HG02852 (cell line): ENCODE measurements around the gene ESRRG.

ENCODE experiments used
- ATAC-seq: cut with Tn5 transposase; IDR thresholded peaks from one replicate; pipeline ENCODE4 v1.9.1; 2021; ENCODE audit warnings: mild to moderate bottlenecking, moderate library complexity; ENCODE audit not compliant: unreplicated experiment

ESRRG gene

GRCh38 chr1:216523449-216524190 lies 199.6 kb downstream of the ESRRG start:
- peak; percentile 47 for ATAC-seq

DNA sequence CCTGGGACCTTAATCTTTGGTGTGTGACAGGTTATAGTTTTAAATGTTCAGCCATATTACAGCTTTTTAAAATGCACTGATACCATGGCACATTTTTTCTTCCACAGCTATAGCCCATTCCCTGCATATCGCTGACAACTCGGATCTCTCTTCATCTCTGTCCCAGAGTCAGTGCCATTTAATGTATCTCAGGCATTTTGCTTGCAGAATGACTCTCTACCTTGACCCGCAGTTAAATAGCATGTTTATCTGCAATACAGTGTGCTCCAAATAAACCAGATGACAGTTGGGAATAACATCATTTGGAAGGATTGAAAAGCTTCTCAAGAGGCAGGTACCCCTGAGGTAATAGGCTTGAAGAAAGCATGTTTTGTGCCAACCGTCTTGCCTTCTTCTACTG lies 200.2 kb downstream of the ESRRG start:
- ATAC-seq, result no peak

GRCh38 chr1:216521477-216521876 lies 201.8 kb downstream of the ESRRG start:
- no peak for ATAC-seq

GRCh38 chr1:216518844-216519627 lies 204.2 kb downstream of the ESRRG start:
- ATAC-seq, result no peak

- ATAC-seq, result no peak
Observed at GRCh38 chr1:216502528-216503162, 220.6 kb downstream of the ESRRG start.

DNA sequence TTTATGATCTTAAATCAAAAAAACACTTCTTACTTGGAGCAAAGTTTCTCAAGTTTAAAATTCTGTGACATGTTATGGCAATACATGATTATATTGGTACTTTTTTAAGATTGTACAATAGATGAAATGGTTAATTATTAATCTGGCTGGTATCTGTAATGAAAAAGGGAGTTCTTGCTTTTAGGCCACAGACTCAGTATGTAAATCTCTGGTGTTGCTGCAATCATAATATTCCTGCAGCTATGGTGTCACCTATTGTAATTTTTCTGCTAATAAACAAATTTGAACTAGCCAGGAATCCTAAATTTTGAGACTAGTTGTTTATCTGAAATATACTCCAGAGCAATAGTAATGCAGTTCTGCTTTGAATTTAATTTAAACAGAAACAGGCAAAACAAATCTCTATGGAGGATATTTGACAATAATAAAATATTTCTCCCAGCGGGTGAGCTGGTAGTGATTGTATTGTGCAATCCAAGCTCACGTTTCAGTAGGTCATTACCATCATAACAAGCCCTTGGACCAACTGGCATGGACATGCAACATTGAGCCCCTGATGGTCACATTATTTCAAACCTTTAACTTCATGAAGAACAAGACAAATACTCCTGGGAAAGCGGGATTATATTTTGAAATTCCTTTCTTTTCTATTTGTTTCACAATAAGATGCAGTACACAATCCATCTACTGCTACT lies 222.8 kb downstream of the ESRRG start:
- ATAC-seq, result no peak

DNA sequence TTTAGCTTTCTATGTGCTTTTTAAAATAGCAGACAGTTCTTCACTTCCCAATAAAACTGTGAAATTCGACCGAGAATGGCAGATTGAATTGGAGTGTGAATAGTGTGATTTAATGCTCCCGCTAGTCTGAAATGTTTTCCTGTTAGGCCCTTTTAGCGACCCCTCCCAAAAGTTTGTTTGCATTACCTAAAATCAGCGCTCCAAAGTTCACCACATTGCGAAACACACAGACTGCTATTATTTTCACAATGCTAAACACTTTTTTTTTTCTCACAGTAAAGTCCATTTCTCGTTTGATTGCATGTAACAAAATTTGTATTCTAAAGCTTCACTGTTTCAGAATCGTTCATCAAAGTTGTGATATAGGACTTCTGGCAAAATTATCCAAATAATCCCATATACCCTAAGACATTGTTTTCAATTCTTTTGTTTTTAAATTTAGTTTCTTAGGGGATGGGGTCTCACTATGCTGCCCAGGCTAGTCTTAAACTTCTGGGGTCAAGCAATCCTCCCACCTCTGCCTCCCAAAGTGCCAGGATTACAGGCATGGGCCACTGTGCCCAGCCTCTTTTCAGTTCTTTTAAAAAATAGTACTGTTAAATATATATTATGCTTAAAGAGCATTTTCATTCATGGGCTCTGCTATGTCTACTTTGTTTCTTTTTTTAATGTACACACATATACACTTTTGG lies 223.5 kb downstream of the ESRRG start:
- no peak for ATAC-seq

DNA sequence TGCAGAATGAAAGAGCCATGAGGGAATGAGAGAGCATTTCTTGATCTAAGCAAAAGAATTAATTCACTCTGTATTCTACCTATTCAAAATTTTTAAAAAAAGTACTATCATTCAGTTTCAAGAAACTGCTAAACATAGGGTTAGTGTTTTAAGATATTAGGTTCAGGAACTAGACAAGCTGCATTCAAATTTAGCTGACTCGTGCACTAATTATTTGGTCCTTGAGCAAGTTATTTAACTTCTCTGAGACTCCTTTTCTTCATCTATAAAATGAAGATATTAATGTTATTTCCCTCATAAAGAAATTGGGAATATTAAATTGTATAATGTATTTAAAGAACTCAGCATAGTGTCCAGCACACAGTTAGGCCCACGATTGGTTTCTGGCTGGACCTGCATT lies 225.0 kb downstream of the ESRRG start:
- no peak for ATAC-seq

DNA sequence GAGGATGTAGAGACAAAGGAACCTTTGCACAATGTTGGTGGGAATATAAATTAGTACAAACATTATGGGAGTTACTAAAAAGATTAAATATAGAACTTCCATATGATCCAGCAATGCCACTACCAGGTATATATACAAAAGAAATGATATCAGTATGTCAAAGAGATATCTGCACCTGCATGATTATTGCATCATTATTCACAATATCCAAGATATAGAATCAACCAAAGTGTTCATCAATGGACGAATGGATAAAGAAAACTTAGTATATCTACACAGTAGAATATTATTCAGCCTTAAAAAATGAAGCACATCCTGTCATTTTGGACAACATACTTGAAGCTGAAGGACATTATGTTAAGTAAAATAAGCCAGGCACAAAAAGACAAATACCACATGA lies 238.2 kb downstream of the ESRRG start:
- no peak for ATAC-seq

GRCh38 chr1:216483672-216484401 lies 239.4 kb downstream of the ESRRG start:
- no peak for ATAC-seq

- ATAC-seq, result no peak
Observed at GRCh38 chr1:216482620-216483019, 240.6 kb downstream of the ESRRG start.

GRCh38 chr1:216478238-216478637 lies 245.0 kb downstream of the ESRRG start:
- ATAC-seq, result no peak

- no peak for ATAC-seq
Observed at GRCh38 chr1:216476341-216476740, 246.9 kb downstream of the ESRRG start.

DNA sequence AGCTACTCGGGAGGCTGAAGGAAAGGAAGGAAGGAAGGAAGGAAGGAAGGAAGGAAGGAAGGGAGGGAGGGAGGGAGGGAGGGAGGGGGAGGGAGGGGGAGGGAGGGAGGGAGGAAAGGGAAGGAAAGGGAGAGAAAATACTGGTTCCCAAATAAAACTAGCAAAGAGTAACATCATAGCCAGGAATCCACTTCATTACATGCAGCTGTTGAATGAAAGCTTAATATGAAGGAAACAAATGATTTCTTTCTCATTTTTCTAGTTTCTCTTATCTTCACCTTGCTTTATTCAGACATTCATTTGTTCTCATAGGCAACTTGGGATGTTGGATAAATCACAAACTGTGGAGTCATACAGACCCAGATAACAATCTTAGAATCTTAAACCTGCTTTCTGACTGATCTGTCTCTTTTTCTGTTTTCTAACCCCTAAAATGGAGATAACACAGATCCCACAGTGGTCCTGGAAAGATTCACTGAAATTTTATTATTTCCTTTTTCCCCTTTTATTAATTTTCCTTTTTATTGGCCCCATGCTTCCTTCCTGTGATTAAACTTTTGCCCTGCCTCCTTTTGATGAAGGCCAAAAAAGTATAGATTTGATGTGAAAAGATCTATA lies 247.5 kb downstream of the ESRRG start:
- ATAC-seq, result no peak

DNA sequence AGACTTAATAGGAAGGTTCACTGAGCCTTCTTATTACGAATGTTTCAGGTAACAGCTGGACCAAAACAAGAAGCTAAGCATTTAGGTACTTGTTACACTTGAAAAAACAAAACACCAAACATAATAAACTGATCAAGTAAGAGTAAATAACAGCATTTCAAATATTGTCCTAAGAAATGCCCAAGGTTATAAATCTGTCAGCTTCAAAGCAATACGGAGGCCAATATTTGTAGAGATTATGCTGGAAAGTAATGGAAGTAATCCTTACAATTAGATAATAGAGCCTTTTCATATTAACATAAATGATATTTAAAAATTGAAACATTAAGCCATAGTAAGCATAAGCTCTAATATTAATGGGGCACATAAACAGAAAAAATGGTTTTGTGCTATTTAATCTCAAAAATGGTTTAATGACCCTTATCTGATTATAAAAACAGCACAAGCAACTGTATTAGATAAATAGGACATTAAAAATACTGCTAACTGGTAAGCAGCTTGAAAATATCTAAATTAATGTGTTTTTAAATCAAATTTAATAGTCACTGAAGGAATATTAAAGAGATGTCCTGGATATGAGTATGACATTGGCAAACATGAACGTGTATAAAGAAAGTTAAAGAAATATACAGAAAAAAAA lies 256.9 kb downstream of the ESRRG start:
- ATAC-seq, result no peak

- no peak for ATAC-seq
Observed at GRCh38 chr1:216464489-216464888, 258.7 kb downstream of the ESRRG start.

DNA sequence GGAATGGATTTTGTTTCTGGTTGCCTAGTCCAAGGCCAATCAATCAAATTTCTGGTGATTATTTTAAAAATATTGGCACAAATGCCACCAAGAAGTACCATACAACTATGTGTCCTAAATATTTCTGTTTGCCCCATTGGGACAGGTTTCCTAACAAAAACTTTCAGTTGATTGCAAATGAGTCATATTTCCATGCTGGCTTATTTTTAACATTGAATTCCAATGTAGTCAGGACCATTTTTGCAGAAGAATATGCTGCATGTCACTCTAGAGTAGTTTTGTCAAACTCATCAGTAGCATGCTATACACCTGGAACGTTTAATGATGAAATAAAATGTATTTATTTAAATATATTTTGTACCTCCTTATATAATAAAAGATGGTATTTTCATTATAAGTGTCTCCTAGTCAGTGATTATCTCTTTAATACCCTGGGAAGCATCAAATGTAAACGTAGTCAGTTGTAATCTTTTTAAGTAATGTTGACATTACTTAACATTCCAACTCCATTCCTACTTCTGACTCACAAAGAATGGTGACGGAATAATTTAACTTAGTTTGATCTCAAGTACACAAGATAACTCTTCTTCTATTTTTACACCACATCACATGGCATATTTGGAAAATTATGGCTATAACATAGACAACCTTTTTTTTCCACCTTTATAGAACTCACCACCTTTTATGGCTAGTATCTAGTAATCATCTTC lies 261.0 kb downstream of the ESRRG start:
- no peak for ATAC-seq

DNA sequence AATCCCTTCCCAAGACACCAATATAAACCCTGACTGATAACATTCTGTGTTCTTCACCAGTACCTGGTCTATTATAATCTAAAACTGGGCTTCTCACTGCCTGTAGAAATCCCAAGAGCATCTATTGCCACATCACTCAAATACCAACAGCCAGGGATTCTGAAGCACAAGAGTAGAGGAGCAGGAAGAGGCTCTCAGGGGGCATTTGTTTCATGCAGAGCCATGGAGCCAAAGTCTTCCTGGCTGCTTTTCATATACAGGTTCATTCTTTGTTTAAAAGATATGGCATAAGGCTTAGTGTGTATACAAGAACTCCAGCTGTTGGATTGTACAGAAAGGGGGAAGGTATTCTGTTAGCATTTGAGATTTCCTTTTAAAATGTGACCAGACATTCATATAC lies 261.8 kb downstream of the ESRRG start:
- no peak for ATAC-seq
